ENCODE measurements around the gene PIKFYVE.

The PIKFYVE gene

GRCh38 chr2:208358758-208359631 lies 92.9 kb downstream of the PIKFYVE start:
- in situ Hi-C loops (cut with HindIII; ENCODE audit: low sequenced_read_pairs): no loop called here
- H3K4me3 ChIP-seq (ENCODE audit: low read depth, low read length): no peak overlapping the region
- TF ChIP-seq CTCF (IDR thresholded peaks at IDR 0.05; ENCODE audit: low read depth, low read length): no peak
- peak; percentile 29 for DNase-seq (ENCODE audit: low read depth, low spot score)

GRCh38 chr2:208359632-208359986 lies 93.6 kb downstream of the PIKFYVE start:
- no peak for DNase-seq (ENCODE audit: low read depth, low spot score)
- TF ChIP-seq CTCF (IDR thresholded peaks at IDR 0.05; ENCODE audit: low read depth, low read length): no peak
- in situ Hi-C loops (cut with HindIII; ENCODE audit: low sequenced_read_pairs): no loop called here
- H3K4me3 ChIP-seq (ENCODE audit: low read depth, low read length): no peak overlapping the region

- no peak for TF ChIP-seq CTCF (IDR thresholded peaks at IDR 0.05; ENCODE audit: low read depth, low read length)
- in situ Hi-C loops (cut with HindIII; ENCODE audit: low sequenced_read_pairs): no loop called here
- no peak for DNase-seq (ENCODE audit: low read depth, low spot score)
- H3K4me3 ChIP-seq (ENCODE audit: low read depth, low read length): no peak overlapping the region
Measured at GRCh38 chr2:208360259-208361076, 94.4 kb downstream of the PIKFYVE start.

- in situ Hi-C loops (cut with HindIII; ENCODE audit: low sequenced_read_pairs): no loop called here
- no peak for TF ChIP-seq CTCF (IDR thresholded peaks at IDR 0.05; ENCODE audit: low read depth, low read length)
Measured at GRCh38 chr2:208361077-208361441, 95.0 kb downstream of the PIKFYVE start.

GRCh38 chr2:208363485-208363884 lies 97.4 kb downstream of the PIKFYVE start:
- DNase-seq (ENCODE audit: low read depth, low spot score): peak; percentile 80
- in situ Hi-C loops (cut with HindIII; ENCODE audit: low sequenced_read_pairs): no loop called here
- no peak overlapping the region for H3K4me3 ChIP-seq (ENCODE audit: low read depth, low read length)
- no peak for TF ChIP-seq CTCF (IDR thresholded peaks at IDR 0.05; ENCODE audit: low read depth, low read length)

More at GRCh38 chr2:208361077-208361441, 95.0 kb downstream of the PIKFYVE start:
- H3K4me3 ChIP-seq (ENCODE audit: low read depth, low read length): no peak overlapping the region
- no peak for DNase-seq (ENCODE audit: low read depth, low spot score)

GRCh38 chr2:208366215-208367127 lies 100.4 kb downstream of the PIKFYVE start:
- no peak for DNase-seq (ENCODE audit: low read depth, low spot score)
- in situ Hi-C loops (cut with HindIII; ENCODE audit: low sequenced_read_pairs): no loop called here
- H3K4me3 ChIP-seq (ENCODE audit: low read depth, low read length): no peak overlapping the region
- no peak for TF ChIP-seq CTCF (IDR thresholded peaks at IDR 0.05; ENCODE audit: low read depth, low read length)
